Kasumi-1 (cell line): ENCODE data around the gene PKNOX1.
"Not testable (repeated sequence)": the region's sequence is repeated elsewhere in the genome, so short reads cannot be mapped to it uniquely, and the experiment has no call there.

Source experiments
- DNase-seq, 2 experiments: peaks; one replicate each; lab custom pipeline; 2025; lab: John Stamatoyannopoulos, UW

PKNOX1 gene

GRCh38 chr21:43062955-43063664 is 88.7 kb downstream of the PKNOX1 start:
- DNase-seq = not testable (repeated sequence)

- DNase-seq = not testable (repeated sequence)
Observed at GRCh38 chr21:43064265-43064917, 90.0 kb downstream of the PKNOX1 start.

- DNase-seq = not testable (repeated sequence)
Observed at GRCh38 chr21:43065991-43066390, 91.6 kb downstream of the PKNOX1 start.

GRCh38 chr21:43066690-43067089 is 92.3 kb downstream of the PKNOX1 start:
- not testable (repeated sequence) for DNase-seq

- not testable (repeated sequence) for DNase-seq
Observed at GRCh38 chr21:43068065-43068464, 93.7 kb downstream of the PKNOX1 start.

- DNase-seq = not testable (repeated sequence)
Observed at GRCh38 chr21:43069682-43070081, 95.3 kb downstream of the PKNOX1 start.

GRCh38 chr21:43072742-43073141 is 98.4 kb downstream of the PKNOX1 start:
- DNase-seq = not testable (repeated sequence)

GRCh38 chr21:43074401-43075169 is 100.2 kb downstream of the PKNOX1 start:
- DNase-seq = not testable (repeated sequence)

- DNase-seq = not testable (repeated sequence)
Observed at GRCh38 chr21:43075170-43076022, 101.0 kb downstream of the PKNOX1 start, which contains the start of gene CBS. TSS of gene CBS (minus strand) at chr21:43075835. CDS start at chr21:43072193, 3,642 bp downstream.

GRCh38 chr21:43076023-43076637 is 101.8 kb downstream of the PKNOX1 start:
- DNase-seq = not testable (repeated sequence)

GRCh38 chr21:43076643-43077042 is 102.3 kb downstream of the PKNOX1 start:
- not testable (repeated sequence) for DNase-seq

GRCh38 chr21:43082587-43083300 is 108.4 kb downstream of the PKNOX1 start:
- not testable (repeated sequence) for DNase-seq
